ENCODE measurements around the gene NANOGP8.

Gene NANOGP8

DNA sequence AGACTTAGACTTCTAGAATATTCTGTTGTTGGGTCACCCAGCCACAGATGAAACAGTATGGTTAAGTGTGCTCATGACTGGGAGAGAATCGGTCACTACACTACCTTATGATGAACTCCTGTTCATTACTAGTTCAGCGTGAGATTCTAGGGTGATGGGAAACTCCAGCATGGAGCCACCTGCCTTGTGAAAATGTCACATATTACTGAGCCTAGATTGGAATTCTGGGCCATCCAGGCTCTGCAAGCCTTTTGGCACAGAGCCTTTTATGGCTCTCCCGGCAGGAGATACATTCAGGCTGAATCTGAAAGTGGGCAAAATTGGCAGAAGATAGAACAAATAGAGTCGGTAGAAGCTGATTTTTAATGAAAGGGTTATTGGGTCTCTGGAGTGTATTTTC is 19.0 kb downstream of the NANOGP8 start:
- no peak overlapping the region for H3K9ac ChIP-seq (ENCODE audit: low read length)
- H3K4me3 ChIP-seq (ENCODE audit: low read length) = no peak overlapping the region
- H3K9me3 ChIP-seq (ENCODE audit: control insufficient read depth, low read length) = no peaks in the 10 kb centered on the region
- H3K27me3 ChIP-seq (ENCODE audit: control insufficient read depth, insufficient read depth, low read length) = no peaks in the 10 kb centered on the region
- H3K36me3 ChIP-seq (ENCODE audit: control insufficient read depth, insufficient read depth, low read length) = no peaks in the 10 kb centered on the region
- no peaks in the 10 kb centered on the region for H3K4me1 ChIP-seq (ENCODE audit: control insufficient read depth, insufficient read depth, low read length)

DNA sequence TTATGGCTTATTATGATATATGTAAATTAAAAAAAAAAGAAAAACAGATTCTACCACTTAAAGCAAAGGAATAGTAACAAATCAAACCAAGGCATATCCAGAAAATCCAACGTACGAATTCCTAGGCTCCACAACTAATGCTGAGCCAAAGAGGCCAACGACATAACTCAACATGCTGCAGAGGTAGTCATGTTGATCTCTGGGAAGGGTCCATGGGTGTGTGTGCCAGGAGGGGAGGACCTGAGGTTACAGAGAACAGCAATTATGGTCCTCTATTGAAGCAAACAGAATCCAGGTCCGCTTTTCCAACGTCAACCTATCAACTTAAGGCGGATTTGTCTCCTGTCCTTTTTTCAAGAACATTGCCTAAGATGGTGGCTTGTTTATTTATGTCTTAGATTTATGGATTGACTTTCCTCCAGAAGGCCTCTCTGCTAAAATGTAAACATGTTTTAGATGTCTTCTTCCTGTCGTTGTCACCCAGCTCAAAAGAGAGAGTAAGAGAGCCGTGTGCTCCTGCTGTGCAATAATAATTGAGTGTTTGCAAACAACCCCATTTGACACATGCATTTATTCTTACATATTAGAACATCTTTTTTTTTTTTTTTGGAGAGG is 20.4 kb downstream of the NANOGP8 start:
- Histone ChIP-seq H3K4me3 (ENCODE audit: low read length) (no peak overlapping the region), H3K4me1 (ENCODE audit: control insufficient read depth, insufficient read depth, low read length) (no peaks in the 10 kb centered on the region), H3K9me3 (ENCODE audit: control insufficient read depth, low read length) (no peaks in the 10 kb centered on the region), H3K27me3 (ENCODE audit: control insufficient read depth, insufficient read depth, low read length) (no peaks in the 10 kb centered on the region), H3K36me3 (ENCODE audit: control insufficient read depth, insufficient read depth, low read length) (no peaks in the 10 kb centered on the region), H3K9ac (ENCODE audit: low read length) (no peak overlapping the region)

DNA sequence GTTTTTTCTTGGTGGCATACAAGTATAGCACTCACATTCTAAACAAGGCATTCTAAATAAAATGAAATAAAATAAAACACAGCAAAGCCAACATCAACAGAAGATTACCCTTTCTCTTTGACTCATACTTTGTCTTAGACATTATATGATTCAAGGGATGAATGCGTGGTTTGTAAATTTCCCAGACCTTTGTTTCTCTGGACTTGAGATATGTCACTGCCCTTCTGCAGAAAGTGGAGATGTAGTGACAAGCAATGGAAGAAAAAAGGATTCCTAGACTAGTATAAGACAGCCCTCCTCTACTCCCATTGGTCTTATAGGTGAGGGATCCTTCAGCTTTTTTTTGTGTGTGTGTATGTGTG is 22.4 kb downstream of the NANOGP8 start:
- no peaks in the 10 kb centered on the region for H3K27me3 ChIP-seq (ENCODE audit: control insufficient read depth, insufficient read depth, low read length)
- no peak overlapping the region for H3K9ac ChIP-seq (ENCODE audit: low read length)
- H3K4me3 ChIP-seq (ENCODE audit: low read length) = no peak overlapping the region
- no peaks in the 10 kb centered on the region for H3K4me1 ChIP-seq (ENCODE audit: control insufficient read depth, insufficient read depth, low read length)
- no peaks in the 10 kb centered on the region for H3K9me3 ChIP-seq (ENCODE audit: control insufficient read depth, low read length)
- H3K36me3 ChIP-seq (ENCODE audit: control insufficient read depth, insufficient read depth, low read length) = no peaks in the 10 kb centered on the region

DNA sequence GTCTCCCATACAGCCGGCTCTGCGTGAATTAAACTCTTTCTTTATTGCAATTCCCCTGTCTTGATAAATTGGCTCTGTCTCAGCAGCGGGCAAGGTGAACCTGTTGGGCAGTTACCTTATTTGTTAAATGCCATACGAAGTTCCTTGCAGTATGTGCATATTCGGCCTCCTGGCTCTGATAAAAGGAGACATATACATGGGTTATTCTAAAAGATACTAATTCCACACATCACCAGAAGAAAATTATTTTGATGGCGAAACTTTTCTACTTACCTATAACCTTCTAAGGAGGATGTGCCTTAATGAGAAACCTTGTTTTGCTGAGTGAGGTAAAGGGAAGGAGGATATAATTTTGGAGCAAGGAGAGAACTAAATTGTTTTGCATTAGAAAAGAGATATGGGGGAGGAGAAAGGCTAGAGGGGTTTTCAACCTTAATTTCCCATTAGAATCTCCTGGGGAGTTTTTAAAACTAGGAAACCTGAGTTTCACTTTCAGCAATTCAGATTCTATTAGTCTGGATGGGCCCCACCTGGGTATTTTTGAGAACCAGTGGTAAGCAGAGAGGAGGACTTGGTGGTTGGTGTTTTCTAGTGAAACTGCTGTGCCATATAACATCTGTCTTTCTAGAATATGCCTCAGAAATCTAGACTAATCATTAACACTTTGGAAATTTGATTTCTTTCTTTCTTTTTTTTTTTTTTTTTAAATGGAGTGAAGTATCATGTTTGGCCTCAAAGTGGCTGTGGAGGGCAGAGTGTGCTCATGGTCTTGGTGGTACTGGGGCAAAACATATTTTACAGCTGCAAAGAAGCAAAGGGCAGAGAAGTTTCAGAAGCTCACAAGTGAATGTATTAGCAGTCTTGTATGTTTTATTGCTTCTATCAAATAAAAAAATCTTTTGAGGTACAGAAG is 23.0 kb downstream of the NANOGP8 start:
- H3K4me3 ChIP-seq (ENCODE audit: low read length) = no peak overlapping the region
- H3K9ac ChIP-seq (ENCODE audit: low read length) = no peak overlapping the region
- no peaks in the 10 kb centered on the region for H3K4me1 ChIP-seq (ENCODE audit: control insufficient read depth, insufficient read depth, low read length)
- H3K9me3 ChIP-seq (ENCODE audit: control insufficient read depth, low read length) = no peaks in the 10 kb centered on the region
- no peaks in the 10 kb centered on the region for H3K36me3 ChIP-seq (ENCODE audit: control insufficient read depth, insufficient read depth, low read length)
- H3K27me3 ChIP-seq (ENCODE audit: control insufficient read depth, insufficient read depth, low read length) = no peaks in the 10 kb centered on the region

DNA sequence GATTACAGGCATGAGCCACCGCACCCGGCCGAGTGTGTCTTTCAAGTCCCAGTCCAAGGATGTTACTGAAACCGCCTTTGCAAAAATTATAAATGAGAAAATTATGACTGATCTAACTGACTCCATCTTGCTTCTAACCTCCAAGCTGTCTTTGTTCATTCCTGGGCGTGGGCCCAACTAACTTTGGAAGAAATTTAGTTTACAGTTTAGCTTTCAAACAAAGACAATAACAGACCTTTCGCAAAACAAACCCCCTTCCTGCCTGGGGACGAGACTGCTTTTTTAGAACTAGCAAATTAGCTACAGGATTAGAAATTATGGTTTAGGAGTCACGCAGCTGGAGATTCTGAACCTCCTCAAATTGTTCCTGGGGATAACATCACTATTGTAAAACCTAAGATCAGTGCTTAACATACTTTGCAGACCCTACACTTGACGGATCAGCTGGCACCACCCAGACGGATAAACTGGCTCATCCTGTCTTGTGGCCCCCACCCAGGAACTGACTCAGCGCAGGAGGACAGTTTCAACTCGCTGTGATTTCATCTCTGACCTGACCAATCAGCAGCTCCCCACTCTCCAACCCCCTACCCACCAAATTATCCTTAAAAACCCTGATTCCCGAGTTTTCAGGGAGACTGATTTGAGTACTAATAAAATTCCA is 23.8 kb downstream of the NANOGP8 start:
- H3K9me3 ChIP-seq (ENCODE audit: control insufficient read depth, low read length) = no peaks in the 10 kb centered on the region
- H3K36me3 ChIP-seq (ENCODE audit: control insufficient read depth, insufficient read depth, low read length) = no peaks in the 10 kb centered on the region
- H3K4me3 ChIP-seq (ENCODE audit: low read length) = no peak overlapping the region
- no peak overlapping the region for H3K9ac ChIP-seq (ENCODE audit: low read length)
- H3K4me1 ChIP-seq (ENCODE audit: control insufficient read depth, insufficient read depth, low read length) = no peaks in the 10 kb centered on the region
- no peaks in the 10 kb centered on the region for H3K27me3 ChIP-seq (ENCODE audit: control insufficient read depth, insufficient read depth, low read length)

DNA sequence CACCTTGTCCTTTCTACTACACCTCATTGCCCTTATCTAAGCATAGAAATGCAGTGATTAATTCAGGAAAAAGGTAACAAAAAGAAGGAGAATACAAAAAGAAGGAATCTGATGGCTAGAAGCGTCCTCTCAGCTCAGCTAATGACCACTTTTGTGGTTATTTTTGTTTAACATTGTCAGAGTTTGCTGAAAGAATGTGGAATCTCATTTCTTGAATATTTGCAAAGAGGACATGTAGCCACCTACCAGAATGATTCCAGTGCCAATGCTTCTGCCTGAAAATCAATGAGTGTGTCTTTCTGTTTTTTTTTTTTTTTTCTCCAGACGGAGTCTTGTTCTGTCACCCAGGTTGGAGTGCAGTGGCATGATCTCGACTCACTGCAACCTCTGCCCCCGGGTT is 24.5 kb downstream of the NANOGP8 start:
- H3K9ac ChIP-seq (ENCODE audit: low read length) = no peak overlapping the region
- no peaks in the 10 kb centered on the region for H3K27me3 ChIP-seq (ENCODE audit: control insufficient read depth, insufficient read depth, low read length)
- H3K9me3 ChIP-seq (ENCODE audit: control insufficient read depth, low read length) = no peaks in the 10 kb centered on the region
- H3K36me3 ChIP-seq (ENCODE audit: control insufficient read depth, insufficient read depth, low read length) = no peaks in the 10 kb centered on the region
- no peaks in the 10 kb centered on the region for H3K4me1 ChIP-seq (ENCODE audit: control insufficient read depth, insufficient read depth, low read length)
- no peak overlapping the region for H3K4me3 ChIP-seq (ENCODE audit: low read length)

DNA sequence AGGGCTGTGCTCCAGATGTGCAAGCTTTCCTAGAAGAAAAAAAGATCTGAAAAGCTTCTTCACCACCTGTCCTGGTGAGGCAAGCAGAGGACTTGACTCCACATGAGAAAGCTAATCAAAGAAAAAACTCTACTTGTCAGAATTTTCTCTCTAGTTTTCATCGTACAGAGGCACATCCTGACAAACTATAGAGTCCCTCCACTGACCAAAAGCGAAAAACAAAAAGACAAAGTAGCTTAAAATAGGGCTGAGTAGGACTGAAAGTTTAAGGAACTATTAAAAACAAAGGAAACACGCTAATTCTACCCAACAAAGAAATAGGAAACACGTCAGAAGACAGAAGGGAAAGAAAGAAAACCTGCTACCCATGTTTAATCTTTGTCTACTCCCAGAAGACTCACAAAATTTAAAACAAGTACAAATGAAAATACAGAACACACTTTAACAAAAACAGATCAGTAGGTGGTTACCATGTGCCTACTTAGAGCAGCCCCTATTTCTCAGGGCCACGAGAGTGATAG is 26.5 kb downstream of the NANOGP8 start:
- Histone ChIP-seq H3K27me3 (ENCODE audit: control insufficient read depth, insufficient read depth, low read length) (no peaks in the 10 kb centered on the region), H3K36me3 (ENCODE audit: control insufficient read depth, insufficient read depth, low read length) (no peaks in the 10 kb centered on the region), H3K4me3 (ENCODE audit: low read length) (no peak overlapping the region), H3K4me1 (ENCODE audit: control insufficient read depth, insufficient read depth, low read length) (no peaks in the 10 kb centered on the region), H3K9me3 (ENCODE audit: control insufficient read depth, low read length) (no peaks in the 10 kb centered on the region), H3K9ac (ENCODE audit: low read length) (no peak overlapping the region)

DNA sequence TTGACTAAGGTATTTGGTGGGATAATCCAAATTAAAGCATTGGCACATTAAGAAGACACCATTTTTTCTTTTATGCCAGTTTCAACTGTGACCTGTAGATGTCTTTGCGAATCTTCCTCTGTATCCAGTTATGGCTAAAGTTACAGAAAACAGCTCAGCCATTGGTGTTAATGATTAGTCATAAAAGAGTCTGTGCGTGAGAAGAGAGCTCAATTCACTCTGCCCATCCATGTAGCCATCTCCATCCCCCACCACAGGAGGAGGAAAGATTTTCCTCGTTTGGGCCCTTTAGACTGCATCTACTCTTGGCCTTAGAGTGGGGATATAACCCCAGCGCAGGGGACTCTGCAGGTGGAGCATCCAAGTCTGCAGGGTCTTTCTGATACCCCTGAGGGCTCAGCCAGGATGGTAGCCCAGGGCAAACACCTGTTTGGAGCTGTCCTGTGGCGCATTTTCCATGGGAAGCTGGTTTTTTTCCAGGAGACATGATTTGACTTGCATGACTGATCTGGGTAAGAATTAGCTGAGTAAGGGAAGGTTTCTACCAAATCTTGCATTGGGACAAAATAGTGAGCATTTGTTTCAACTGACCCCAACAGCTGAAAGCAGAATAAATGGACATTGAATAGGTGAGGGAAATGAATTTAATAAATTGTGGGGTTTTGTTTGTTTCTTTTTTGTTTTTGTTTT is 29.5 kb downstream of the NANOGP8 start:
- Histone ChIP-seq H3K4me1 (ENCODE audit: control insufficient read depth, insufficient read depth, low read length) (no peaks in the 10 kb centered on the region), H3K27me3 (ENCODE audit: control insufficient read depth, insufficient read depth, low read length) (no peaks in the 10 kb centered on the region), H3K9me3 (ENCODE audit: control insufficient read depth, low read length) (no peaks in the 10 kb centered on the region), H3K36me3 (ENCODE audit: control insufficient read depth, insufficient read depth, low read length) (no peaks in the 10 kb centered on the region), H3K9ac (ENCODE audit: low read length) (no peak overlapping the region), H3K4me3 (ENCODE audit: low read length) (no peak overlapping the region)

DNA sequence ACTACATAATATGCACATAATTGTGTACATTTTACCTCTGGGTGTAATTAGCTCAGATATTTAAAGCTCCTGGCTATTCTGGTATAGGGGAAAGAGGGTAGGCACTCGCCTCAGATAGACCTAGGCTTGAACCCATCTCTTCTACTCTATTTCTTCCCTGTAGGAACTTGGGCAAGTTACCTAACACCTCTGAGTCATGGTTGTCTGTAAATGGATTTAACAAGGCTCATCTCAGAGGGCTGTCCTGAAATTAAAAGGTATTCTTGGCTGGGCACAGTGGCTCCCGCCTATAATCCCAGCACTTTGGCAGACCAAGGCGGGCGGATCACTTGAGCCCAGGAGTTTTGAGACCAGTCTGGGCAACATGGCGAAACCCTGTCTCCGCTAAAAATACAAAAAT is 30.7 kb downstream of the NANOGP8 start:
- Histone ChIP-seq H3K4me3 (ENCODE audit: low read length) (no peak overlapping the region), H3K9me3 (ENCODE audit: control insufficient read depth, low read length) (no peaks in the 10 kb centered on the region), H3K27me3 (ENCODE audit: control insufficient read depth, insufficient read depth, low read length) (no peaks in the 10 kb centered on the region), H3K36me3 (ENCODE audit: control insufficient read depth, insufficient read depth, low read length) (no peaks in the 10 kb centered on the region), H3K9ac (ENCODE audit: low read length) (no peak overlapping the region), H3K4me1 (ENCODE audit: control insufficient read depth, insufficient read depth, low read length) (no peaks in the 10 kb centered on the region)

DNA sequence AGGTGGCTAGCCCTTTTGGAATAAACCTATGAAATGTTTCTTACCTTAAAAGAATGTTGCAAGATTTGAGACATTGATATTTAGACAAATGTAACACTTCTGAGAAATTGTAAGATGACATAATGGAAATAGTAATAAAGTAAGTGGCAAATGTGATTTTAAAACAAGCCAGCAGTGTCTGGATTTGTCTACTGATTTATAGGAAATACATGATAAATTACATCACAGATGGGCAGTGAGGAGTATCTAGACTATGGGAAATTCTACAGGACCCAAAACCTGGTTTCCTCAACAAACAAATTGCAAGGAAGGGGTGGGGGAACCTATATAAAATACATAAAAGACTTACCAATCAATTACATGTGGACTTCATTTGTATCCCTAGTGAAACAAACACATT is 37.1 kb downstream of the NANOGP8 start:
- Histone ChIP-seq H3K27me3 (ENCODE audit: control insufficient read depth, insufficient read depth, low read length) (no peaks in the 10 kb centered on the region), H3K4me1 (ENCODE audit: control insufficient read depth, insufficient read depth, low read length) (no peaks in the 10 kb centered on the region), H3K4me3 (ENCODE audit: low read length) (no peak overlapping the region), H3K9ac (ENCODE audit: low read length) (no peak overlapping the region), H3K36me3 (ENCODE audit: control insufficient read depth, insufficient read depth, low read length) (no peaks in the 10 kb centered on the region), H3K9me3 (ENCODE audit: control insufficient read depth, low read length) (no peaks in the 10 kb centered on the region)

DNA sequence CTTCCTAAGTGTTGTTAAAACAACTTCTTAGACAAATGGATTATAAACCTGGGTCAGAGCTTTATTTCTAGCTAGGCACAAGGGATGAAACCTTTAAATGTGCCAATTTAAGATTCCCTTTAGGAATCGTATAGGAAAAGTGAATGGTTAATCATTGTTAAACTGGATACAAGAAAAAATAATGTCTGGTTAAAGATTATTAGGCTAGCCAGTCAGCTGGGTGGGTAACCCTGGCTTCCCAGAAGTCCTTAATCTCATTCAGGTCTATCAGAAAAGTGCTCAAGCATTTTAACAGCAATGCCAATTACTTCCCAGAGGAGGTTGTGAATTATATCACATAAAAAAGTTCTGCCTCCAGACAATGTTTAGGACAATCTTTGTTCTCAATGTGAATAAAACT is 37.6 kb downstream of the NANOGP8 start:
- no peak overlapping the region for H3K9ac ChIP-seq (ENCODE audit: low read length)
- no peaks in the 10 kb centered on the region for H3K4me1 ChIP-seq (ENCODE audit: control insufficient read depth, insufficient read depth, low read length)
- H3K9me3 ChIP-seq (ENCODE audit: control insufficient read depth, low read length) = no peaks in the 10 kb centered on the region
- no peaks in the 10 kb centered on the region for H3K27me3 ChIP-seq (ENCODE audit: control insufficient read depth, insufficient read depth, low read length)
- no peak overlapping the region for H3K4me3 ChIP-seq (ENCODE audit: low read length)
- H3K36me3 ChIP-seq (ENCODE audit: control insufficient read depth, insufficient read depth, low read length) = no peaks in the 10 kb centered on the region
